ENCODE data around the gene ANKRD12.

Gene ANKRD12

DNA sequence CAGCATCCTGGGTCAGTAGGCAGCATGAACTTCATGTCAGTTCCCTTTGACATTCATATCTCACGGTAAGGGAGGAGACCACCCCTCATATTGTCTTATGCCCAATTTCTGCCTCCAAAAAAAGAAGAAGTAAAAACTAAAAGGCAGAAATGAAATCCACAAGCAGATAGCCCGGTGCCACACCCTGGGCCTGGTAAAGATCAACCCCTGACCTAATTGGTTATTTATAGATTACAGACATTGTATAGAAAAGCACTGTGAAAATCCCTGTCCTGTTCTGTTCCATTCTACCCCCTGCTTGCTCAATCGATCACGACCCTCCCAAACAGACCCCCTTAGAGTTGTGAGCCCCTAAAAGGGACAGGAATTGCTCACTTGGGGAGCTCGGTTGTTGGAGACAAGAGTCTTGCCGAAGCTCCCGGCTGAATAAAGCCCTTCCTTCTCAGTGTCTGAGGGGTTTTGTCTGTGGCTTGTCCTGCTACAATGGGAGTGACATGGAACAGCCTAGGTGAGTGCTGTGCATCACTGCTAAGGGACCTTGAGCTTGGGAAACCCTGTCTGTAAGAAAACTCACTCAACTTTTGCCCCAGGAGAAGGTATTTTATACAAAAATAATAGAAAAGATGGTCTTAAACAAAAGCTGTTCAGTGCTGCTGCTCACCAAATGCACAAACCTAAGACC is 23.0 kb upstream of the ANKRD12 start:
- Histone ChIP-seq H3K9ac (no peak overlapping the region), H3K9me3 (ENCODE audit: control insufficient read depth, low read length) (no peaks in the 10 kb centered on the region), H3K4me2 (ENCODE audit: low read length) (no peak overlapping the region), H3K27ac (no peak overlapping the region), H2AFZ (no peak overlapping the region), H3K27me3 (ENCODE audit: control insufficient read depth, insufficient read depth, low read length) (no peaks in the 10 kb centered on the region), H3K79me2 (peaks cover 69% of the 10 kb centered on the region), H3K4me3 (ENCODE audit: low read depth, low read length) (no peak overlapping the region), H3K36me3 (ENCODE audit: control insufficient read depth, insufficient read depth, low read length) (no peaks in the 10 kb centered on the region), H3K4me1 (peaks cover 16% of the 10 kb centered on the region)
- TF ChIP-seq, protein P1, sequence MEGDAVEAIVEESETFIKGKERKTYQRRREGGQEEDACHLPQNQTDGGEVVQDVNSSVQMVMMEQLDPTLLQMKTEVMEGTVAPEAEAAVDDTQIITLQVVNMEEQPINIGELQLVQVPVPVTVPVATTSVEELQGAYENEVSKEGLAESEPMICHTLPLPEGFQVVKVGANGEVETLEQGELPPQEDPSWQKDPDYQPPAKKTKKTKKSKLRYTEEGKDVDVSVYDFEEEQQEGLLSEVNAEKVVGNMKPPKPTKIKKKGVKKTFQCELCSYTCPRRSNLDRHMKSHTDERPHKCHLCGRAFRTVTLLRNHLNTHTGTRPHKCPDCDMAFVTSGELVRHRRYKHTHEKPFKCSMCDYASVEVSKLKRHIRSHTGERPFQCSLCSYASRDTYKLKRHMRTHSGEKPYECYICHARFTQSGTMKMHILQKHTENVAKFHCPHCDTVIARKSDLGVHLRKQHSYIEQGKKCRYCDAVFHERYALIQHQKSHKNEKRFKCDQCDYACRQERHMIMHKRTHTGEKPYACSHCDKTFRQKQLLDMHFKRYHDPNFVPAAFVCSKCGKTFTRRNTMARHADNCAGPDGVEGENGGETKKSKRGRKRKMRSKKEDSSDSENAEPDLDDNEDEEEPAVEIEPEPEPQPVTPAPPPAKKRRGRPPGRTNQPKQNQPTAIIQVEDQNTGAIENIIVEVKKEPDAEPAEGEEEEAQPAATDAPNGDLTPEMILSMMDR (IDR thresholded peaks at IDR 0.05): no peak

- no peak overlapping the region for H3K9ac ChIP-seq
- TF ChIP-seq, protein P1 (IDR thresholded peaks at IDR 0.05): no peak
- no peak overlapping the region for H2AFZ ChIP-seq
- peaks cover 2% of the 10 kb centered on the region for H3K4me1 ChIP-seq
- H3K4me3 ChIP-seq (ENCODE audit: low read depth, low read length): no peak overlapping the region
- peaks cover 51% of the 10 kb centered on the region for H3K79me2 ChIP-seq
- no peaks in the 10 kb centered on the region for H3K27me3 ChIP-seq (ENCODE audit: control insufficient read depth, insufficient read depth, low read length)
- no peak overlapping the region for H3K4me2 ChIP-seq (ENCODE audit: low read length)
- H3K27ac ChIP-seq: no peak overlapping the region
- no peaks in the 10 kb centered on the region for H3K9me3 ChIP-seq (ENCODE audit: control insufficient read depth, low read length)
- H3K36me3 ChIP-seq (ENCODE audit: control insufficient read depth, insufficient read depth, low read length): no peaks in the 10 kb centered on the region
Measured at GRCh38 chr18:9115984-9116383, 20.6 kb upstream of the ANKRD12 start.

- no peak overlapping the region for H3K9ac ChIP-seq
Measured at GRCh38 chr18:9117980-9118841, 18.4 kb upstream of the ANKRD12 start.

GRCh38 chr18:9120796-9121195 is 15.8 kb upstream of the ANKRD12 start:
- H3K27ac ChIP-seq: no peak overlapping the region
- H3K36me3 ChIP-seq (ENCODE audit: control insufficient read depth, insufficient read depth, low read length): no peaks in the 10 kb centered on the region
- H3K4me3 ChIP-seq (ENCODE audit: low read depth, low read length): no peak overlapping the region
- no peak overlapping the region for H3K9ac ChIP-seq
- no peaks in the 10 kb centered on the region for H3K27me3 ChIP-seq (ENCODE audit: control insufficient read depth, insufficient read depth, low read length)
- TF ChIP-seq, protein P1 (IDR thresholded peaks at IDR 0.05): no peak
- peaks cover 22% of the 10 kb centered on the region for H3K79me2 ChIP-seq
- H2AFZ ChIP-seq: no peak overlapping the region
- H3K9me3 ChIP-seq (ENCODE audit: control insufficient read depth, low read length): no peaks in the 10 kb centered on the region
- H3K4me2 ChIP-seq (ENCODE audit: low read length): no peak overlapping the region
- H3K4me1 ChIP-seq: peaks cover 2% of the 10 kb centered on the region

More at GRCh38 chr18:9117980-9118841, 18.4 kb upstream of the ANKRD12 start:
- no peak overlapping the region for H2AFZ ChIP-seq
- no peaks in the 10 kb centered on the region for H3K36me3 ChIP-seq (ENCODE audit: control insufficient read depth, insufficient read depth, low read length)
- H3K27me3 ChIP-seq (ENCODE audit: control insufficient read depth, insufficient read depth, low read length): no peaks in the 10 kb centered on the region
- H3K79me2 ChIP-seq: peaks cover 30% of the 10 kb centered on the region
- H3K4me1 ChIP-seq: peaks cover 2% of the 10 kb centered on the region
- H3K9me3 ChIP-seq (ENCODE audit: control insufficient read depth, low read length): no peaks in the 10 kb centered on the region
- no peak overlapping the region for H3K4me3 ChIP-seq (ENCODE audit: low read depth, low read length)
- TF ChIP-seq, protein P1 (IDR thresholded peaks at IDR 0.05): no peak
- peak overlapping the region; percentile 16 for H3K4me2 ChIP-seq (ENCODE audit: low read length)
- H3K27ac ChIP-seq: no peak overlapping the region

All from parathyroid adenoma (tissue), 2 donors.